ENCODE data around the gene TAS2R40. TPM values are rescaled to one million over a fixed set of nuclear protein-coding genes. Genes with fewer than 3 reads are reported as not detected.

TAS2R40 gene
- total RNA-seq, 4 donors from 2014 or later: not detected

- peaks cover 0 to under 1% (median 0%) of the 10 kb centered on the region in 3 donors for H3K9me3 ChIP-seq
- no peaks in the 10 kb centered on the region for H3K27me3 ChIP-seq
- H3K4me1 ChIP-seq: peaks cover 0 to 10% (median 0%) of the 10 kb centered on the region in 3 donors
- no peak overlapping the region for H3K4me3 ChIP-seq
- DNase-seq: no peak
- H3K27ac ChIP-seq: no peak overlapping the region
- WGBS, 2 donors: 97 to 98% methylated on average over 2 of the region's 2 CpGs
- H3K36me3 ChIP-seq: no peaks in the 10 kb centered on the region
- no peak for TF ChIP-seq CTCF (IDR thresholded peaks at IDR 0.05)
- no peak for TF ChIP-seq POLR2A (IDR thresholded peaks at IDR 0.05)
- intact Hi-C loops (cut with DNase I): no loop called here
Measured at GRCh38 chr7:143230602-143231457, 9.0 kb downstream of the TAS2R40 start.

GRCh38 chr7:143233816-143234532, 12.1 kb downstream of the TAS2R40 start:
- no peaks in the 10 kb centered on the region for H3K27me3 ChIP-seq
- H3K4me1 ChIP-seq: no peaks in the 10 kb centered on the region
- 84 to 95% methylated on average over 2 of the region's 2 CpGs for whole genome bisulfite sequencing, 2 donors
- H3K9me3 ChIP-seq: peaks cover 0 to 20% (median 0%) of the 10 kb centered on the region in 3 donors
- H3K36me3 ChIP-seq: no peaks in the 10 kb centered on the region
- TF ChIP-seq CTCF (IDR thresholded peaks at IDR 0.05): no peak
- no peak for TF ChIP-seq POLR2A (IDR thresholded peaks at IDR 0.05)
- intact Hi-C loops (cut with DNase I): no loop called here
- H3K27ac ChIP-seq: no peak overlapping the region
- no peak for DNase-seq
- no peak overlapping the region for H3K4me3 ChIP-seq

- Histone ChIP-seq H3K27me3 (no peaks in the 10 kb centered on the region), H3K4me1 (no peaks in the 10 kb centered on the region), H3K27ac (no peak overlapping the region), H3K36me3 (no peaks in the 10 kb centered on the region), H3K9me3 (peaks cover 0 to 20% (median 0%) of the 10 kb centered on the region in 3 donors), H3K4me3 (no peak overlapping the region)
- TF ChIP-seq POLR2A (IDR thresholded peaks at IDR 0.05) (no peak), CTCF (IDR thresholded peaks at IDR 0.05) (no peak)
- intact Hi-C loops (cut with DNase I): no loop called here
- no peak for DNase-seq
- WGBS, 2 donors: 82 to 88% methylated on average over 3 of the region's 3 CpGs
Measured at GRCh38 chr7:143234533-143234875, 12.7 kb downstream of the TAS2R40 start.

DNA sequence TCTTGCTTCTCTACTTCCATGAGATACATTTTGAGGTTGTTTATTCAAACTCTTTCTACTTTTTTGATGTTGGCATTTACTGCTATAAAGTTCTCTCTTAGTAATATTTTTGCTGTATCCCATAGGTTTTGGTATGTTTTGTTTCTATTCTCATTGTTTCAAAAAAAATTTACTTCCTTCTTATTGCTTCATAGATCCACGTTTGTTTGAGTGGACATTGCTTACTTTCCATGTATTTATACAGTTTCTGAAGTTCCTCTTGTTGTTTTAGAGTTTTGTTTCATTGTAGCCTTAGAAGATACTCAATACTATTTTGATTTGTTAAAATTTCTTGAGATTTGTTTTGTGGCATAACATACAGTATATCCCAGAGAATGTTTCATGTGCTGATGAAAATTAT, 13.7 kb downstream of the TAS2R40 start:
- WGBS, 2 donors: 27 to 29% methylated on average over 1 of the region's 1 CpG
- TF ChIP-seq POLR2A (IDR thresholded peaks at IDR 0.05) (no peak), CTCF (IDR thresholded peaks at IDR 0.05) (no peak)
- Histone ChIP-seq H3K27me3 (no peaks in the 10 kb centered on the region), H3K36me3 (no peaks in the 10 kb centered on the region), H3K4me1 (peaks cover 0 to under 1% (median 0%) of the 10 kb centered on the region in 3 donors), H3K9me3 (peaks cover 0 to 20% (median 0%) of the 10 kb centered on the region in 3 donors), H3K27ac (no peak overlapping the region), H3K4me3 (no peak overlapping the region)
- no peak for DNase-seq
- intact Hi-C loops (cut with DNase I): no loop called here

GRCh38 chr7:143236408-143236990, 14.7 kb downstream of the TAS2R40 start:
- intact Hi-C loops (cut with DNase I): no loop called here
- Histone ChIP-seq H3K27me3 (no peaks in the 10 kb centered on the region), H3K4me3 (no peak overlapping the region), H3K36me3 (no peaks in the 10 kb centered on the region), H3K4me1 (peaks cover 0 to 6% (median 2%) of the 10 kb centered on the region in 3 donors), H3K27ac (no peak overlapping the region), H3K9me3 (peaks cover 0 to 20% (median 0%) of the 10 kb centered on the region in 3 donors)
- 77 to 81% methylated on average over 3 of the region's 3 CpGs for WGBS, 2 donors
- DNase-seq: no peak
- TF ChIP-seq CTCF (IDR thresholded peaks at IDR 0.05) (no peak), POLR2A (IDR thresholded peaks at IDR 0.05) (no peak)
